Upper lobe of right lung (tissue), 1 donor: ENCODE results near the gene AIMP2. TPM values are rescaled to one million over a fixed set of nuclear protein-coding genes. Genes with fewer than 3 reads are reported as not detected.
A peak's percentile ranks its signal among the peaks of the same experiment; 100 is the strongest.
"Not testable (repeated sequence)": the region's sequence is repeated elsewhere in the genome, so short reads cannot be mapped to it uniquely, and the experiment has no call there.

Source experiments
- ATAC-seq: fragments of 200-7000 bp; cut with Tn5 transposase; one replicate; pipeline ENCODE4 v1.9.1; 2020; ENCODE audit warnings: mild to moderate bottlenecking, moderate library complexity
- DNase-seq: peaks from one replicate; pipeline ENCODE4 v3.0.0-alpha.2; 2020
- H3K27ac ChIP-seq: fragments of 200-600 bp; one replicate; pipeline ENCODE4 v1.8.0; 2022
- H3K27me3 ChIP-seq: fragments of 200-600 bp; one replicate; pipeline ENCODE4 v1.8.0; 2022; ENCODE audit warnings: mild to moderate bottlenecking
- H3K36me3 ChIP-seq: fragments of 200-600 bp; one replicate; pipeline ENCODE4 v1.8.0; 2022
- H3K4me1 ChIP-seq: fragments of 200-600 bp; one replicate; pipeline ENCODE4 v1.8.0; 2022
- H3K4me3 ChIP-seq: fragments of 200-600 bp; one replicate; pipeline ENCODE4 v1.8.0; 2022; ENCODE audit warnings: mild to moderate bottlenecking
- H3K9me3 ChIP-seq: fragments of 200-600 bp; one replicate; pipeline ENCODE4 v1.8.0; 2022
- intact Hi-C: fragments of 100-400 bp; cut with DNase I; formaldehyde crosslinking; loops from one replicate; pipeline ENCODE4 v1.11.0; 2022
- long read RNA-seq: library from polyadenylated mRNA; unstranded; transcript quantifications from one replicate; pipeline ENCODE4 v2.0.0, GENCODE V29; 2021
- total RNA-seq: library from RNA; stranded (reverse); fragmentation: NEBNext Ultra II Directional; extraction: Animal tissue kit (Norgen Biotek cat#: 25700); gene quantifications from one replicate; pipeline ENCODE4 v1.2.1, GENCODE V29; 2021
- TF ChIP-seq, protein P1 (sequence below): fragments of 200-600 bp; IDR thresholded peaks from one replicate; pipeline ENCODE4 v1.8.0; 2022; ENCODE audit warnings: antibody characterized with exemption
- donor health status: DM: no; HTN: yes; CAD: no; lungs with severe emphysema.

The AIMP2 gene
- total RNA-seq: 20.3 TPM
- long read RNA-seq, transcript AIMP2-201 (4 exons, 1,225 nt): major isoform, 20 of 30 reads
- long read RNA-seq, partial matches to known transcripts: 1 of 30 reads
- long read RNA-seq, other reads (novel, unspliced or antisense): 9 of 30 reads

DNA sequence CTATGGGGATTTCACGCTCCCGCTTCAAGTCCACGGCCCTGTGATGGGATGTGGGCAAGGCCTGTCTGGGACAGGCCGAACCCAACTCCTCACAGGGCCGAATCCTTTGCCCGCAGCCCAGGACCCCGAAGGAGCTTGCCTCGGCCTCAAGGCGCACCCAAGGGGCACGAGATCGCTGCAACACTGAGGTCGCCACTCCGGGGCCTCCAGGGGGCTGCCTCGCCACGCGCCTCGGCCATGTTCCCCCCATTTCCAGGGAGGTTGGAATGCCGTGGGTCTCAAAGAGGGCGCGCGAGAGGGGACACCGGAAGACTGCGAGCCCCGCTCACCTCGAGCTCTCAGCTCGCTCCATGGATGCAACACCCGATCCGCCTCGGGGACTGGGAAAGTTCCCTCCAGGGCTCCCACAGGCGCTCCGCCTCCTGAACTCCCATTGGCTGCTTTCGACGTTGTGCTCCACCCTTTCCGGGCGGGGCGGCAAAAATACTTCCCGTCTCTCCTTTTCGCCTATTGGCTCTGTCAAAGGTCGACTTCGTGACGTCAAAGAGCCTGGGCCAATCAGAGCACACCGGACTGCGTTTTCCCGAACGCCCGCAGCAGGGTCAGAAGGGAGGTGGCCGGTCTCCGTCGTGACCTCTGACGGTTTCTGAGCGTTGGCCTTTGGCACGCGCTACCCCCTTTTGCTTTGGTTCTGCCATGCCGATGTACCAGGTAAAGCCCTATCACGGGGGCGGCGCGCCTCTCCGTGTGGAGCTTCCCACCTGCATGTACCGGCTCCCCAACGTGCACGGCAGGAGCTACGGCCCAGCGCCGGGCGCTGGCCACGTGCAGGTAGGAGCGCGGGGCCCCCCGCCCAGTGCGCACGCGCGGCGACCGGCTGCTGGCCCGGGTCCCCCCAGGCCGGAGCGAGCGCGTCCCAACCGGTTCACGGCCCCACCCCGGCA, at the start of gene AIMP2, which contains the start of gene PMS2:
AIMP2 (plus strand) TSS at position 605 of the 944 bp plus-strand sequence; CDS start at position 697, 92 bp downstream.
PMS2 (minus strand) TSS at position 382 of the 944 bp plus-strand sequence; CDS start at position 352, 30 bp downstream.
- Histone ChIP-seq H3K27ac (peak within 1 kb of the TSS; percentile 90), H3K4me3 (peak within 1 kb of the TSS; percentile 81), H3K36me3 (peaks cover under 1% of the 10 kb centered on the region), H3K9me3 (no peaks in the 10 kb centered on the region), H3K4me1 (peaks cover 33% of the 10 kb centered on the region), H3K27me3 (no peaks in the 10 kb centered on the region)
- intact Hi-C loops: no loop called here
- peak; percentile 98 for DNase-seq
- ATAC-seq: peak; percentile 96
- TF ChIP-seq, protein P1, sequence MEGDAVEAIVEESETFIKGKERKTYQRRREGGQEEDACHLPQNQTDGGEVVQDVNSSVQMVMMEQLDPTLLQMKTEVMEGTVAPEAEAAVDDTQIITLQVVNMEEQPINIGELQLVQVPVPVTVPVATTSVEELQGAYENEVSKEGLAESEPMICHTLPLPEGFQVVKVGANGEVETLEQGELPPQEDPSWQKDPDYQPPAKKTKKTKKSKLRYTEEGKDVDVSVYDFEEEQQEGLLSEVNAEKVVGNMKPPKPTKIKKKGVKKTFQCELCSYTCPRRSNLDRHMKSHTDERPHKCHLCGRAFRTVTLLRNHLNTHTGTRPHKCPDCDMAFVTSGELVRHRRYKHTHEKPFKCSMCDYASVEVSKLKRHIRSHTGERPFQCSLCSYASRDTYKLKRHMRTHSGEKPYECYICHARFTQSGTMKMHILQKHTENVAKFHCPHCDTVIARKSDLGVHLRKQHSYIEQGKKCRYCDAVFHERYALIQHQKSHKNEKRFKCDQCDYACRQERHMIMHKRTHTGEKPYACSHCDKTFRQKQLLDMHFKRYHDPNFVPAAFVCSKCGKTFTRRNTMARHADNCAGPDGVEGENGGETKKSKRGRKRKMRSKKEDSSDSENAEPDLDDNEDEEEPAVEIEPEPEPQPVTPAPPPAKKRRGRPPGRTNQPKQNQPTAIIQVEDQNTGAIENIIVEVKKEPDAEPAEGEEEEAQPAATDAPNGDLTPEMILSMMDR: no peak

DNA sequence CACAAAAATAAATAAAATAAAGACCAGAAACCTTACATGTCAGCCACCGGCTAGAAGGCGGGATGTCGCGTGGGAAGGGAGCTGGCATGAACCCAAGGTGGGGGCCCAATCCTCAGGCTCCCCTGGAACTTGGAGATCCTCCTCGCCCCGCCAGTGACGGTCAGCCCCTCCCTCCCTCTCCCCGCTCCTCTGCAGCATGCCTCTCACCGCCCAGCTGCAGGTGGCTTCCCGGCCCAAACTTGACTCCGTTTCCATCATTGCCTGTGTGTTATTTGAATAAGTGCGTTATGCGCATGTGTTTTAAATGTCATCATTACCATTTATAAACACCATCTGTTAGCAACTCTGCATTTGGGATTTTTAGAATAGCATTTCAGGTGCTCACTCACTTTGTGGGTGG, 45.9 kb upstream of the AIMP2 start:
- H3K9me3 ChIP-seq, H3K27ac ChIP-seq, H3K27me3 ChIP-seq, intact Hi-C loops, H3K4me3 ChIP-seq, H3K36me3 ChIP-seq, DNase-seq, H3K4me1 ChIP-seq, ATAC-seq: not testable (repeated sequence)

DNA sequence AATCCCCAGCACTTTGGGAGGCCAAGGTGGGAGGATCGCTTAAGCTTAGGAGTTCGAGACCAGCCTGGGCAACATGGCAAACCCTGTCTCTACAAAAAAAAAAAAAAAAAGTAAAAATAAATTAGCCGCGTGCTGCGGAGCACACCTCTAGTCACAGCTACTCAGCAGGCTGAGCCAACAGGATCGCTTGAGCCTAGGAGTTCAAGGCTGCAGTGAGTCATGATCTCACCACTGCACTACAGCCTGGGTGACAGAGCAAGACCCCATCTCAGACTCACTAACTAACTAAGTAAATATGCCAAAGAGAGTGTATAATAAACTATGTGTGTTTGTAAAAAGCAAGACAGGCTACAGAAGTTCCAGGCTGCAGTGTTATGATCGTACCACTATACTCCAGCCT, 45.3 kb upstream of the AIMP2 start:
- H3K36me3 ChIP-seq, H3K27me3 ChIP-seq, DNase-seq, intact Hi-C loops, H3K4me1 ChIP-seq, ATAC-seq, H3K4me3 ChIP-seq, H3K27ac ChIP-seq, H3K9me3 ChIP-seq: not testable (repeated sequence)

DNA sequence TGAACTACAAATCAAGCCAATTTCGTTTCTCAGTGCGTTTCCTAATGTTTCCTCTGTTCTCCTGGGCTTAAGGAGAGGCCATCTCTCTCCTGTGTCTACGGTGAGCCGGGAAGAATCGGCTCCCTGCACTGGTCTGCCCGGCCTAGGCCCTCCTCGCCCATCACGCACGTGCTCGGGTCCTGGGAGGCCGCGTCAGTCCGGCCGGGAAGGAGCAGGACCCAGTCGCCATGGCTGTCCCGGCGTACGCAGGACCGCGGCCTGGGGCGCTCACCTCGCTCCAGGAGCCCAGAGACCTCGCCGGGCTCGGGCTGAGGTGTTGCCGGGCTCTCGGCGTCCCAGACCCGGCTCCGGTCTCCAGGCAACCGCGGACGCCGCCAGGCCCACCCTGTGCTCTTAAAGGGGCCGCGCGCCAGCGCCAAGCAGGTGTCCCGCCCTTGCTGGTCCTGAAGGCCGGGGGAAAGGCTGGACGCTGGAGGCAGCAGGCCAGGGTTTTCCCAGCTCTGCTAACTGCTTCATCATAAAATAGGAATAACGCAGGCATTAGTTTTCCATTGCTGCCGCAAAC, 38.6 kb upstream of the AIMP2 start, which contains the start of gene RSPH10B:
RSPH10B (minus strand) TSS at position 343 of the 565 bp plus-strand sequence. CDS start 3,573 bp downstream, outside the sequence.
- ATAC-seq: peak; percentile 37
- H3K9me3 ChIP-seq, H3K36me3 ChIP-seq, H3K4me1 ChIP-seq, H3K27me3 ChIP-seq, H3K4me3 ChIP-seq, H3K27ac ChIP-seq, DNase-seq, intact Hi-C loops: not testable (repeated sequence)

DNA sequence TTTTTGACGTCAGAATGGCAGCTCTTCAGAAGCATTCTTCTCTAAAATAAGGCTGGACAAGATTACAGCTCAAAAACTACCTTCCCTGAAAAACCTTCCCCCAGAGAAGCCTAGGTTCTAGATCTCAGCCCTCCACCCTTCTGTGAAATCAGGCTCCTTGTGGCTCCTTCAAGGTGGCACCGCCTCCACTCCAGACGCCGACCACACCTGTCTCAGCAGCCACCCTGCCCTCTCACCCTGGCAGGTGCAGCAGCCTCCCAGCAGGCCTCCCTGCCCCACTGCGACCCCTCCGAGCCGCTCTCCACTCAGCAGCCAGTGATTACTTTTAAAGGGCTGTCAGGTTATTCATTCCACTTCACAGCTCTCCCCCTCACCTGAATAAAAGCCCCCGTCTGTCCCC, 35.5 kb upstream of the AIMP2 start:
- H3K27me3 ChIP-seq, H3K27ac ChIP-seq, H3K9me3 ChIP-seq, H3K4me3 ChIP-seq, H3K4me1 ChIP-seq, intact Hi-C loops, H3K36me3 ChIP-seq, DNase-seq: not testable (repeated sequence)
- peak; percentile 38 for ATAC-seq

DNA sequence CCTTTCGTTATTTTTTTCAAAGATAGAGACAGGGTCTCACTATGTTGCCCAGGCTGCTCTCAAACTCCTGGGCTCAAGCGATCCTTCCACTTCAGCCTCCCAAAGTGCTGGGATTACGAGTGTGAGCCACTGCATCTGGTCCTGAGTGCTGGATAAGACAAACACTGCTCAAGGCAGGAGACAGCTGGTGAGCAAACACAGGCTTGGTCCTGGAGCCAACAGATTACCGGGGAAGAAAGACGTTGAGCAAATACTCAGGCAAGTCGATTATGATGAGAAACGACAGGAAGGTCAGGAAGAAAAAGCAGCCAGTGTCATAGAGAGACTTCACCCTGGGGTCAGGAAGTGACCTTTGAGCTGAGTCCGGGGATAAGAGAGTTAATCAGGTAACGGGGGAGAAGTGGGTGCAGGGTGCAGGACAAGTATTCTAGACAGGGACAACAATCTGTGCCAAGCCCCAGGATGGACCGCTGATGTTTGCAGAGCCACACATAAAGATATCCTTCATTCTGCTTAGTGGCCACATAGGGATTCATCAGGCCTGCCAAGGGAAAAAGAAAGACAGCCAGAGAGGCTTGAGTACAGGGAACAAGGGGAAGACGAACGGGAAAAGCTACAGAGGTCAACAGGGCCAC, 29.3 kb upstream of the AIMP2 start:
- H3K27ac ChIP-seq, DNase-seq, H3K4me1 ChIP-seq, ATAC-seq, H3K4me3 ChIP-seq, intact Hi-C loops, H3K36me3 ChIP-seq, H3K9me3 ChIP-seq, H3K27me3 ChIP-seq: not testable (repeated sequence)

DNA sequence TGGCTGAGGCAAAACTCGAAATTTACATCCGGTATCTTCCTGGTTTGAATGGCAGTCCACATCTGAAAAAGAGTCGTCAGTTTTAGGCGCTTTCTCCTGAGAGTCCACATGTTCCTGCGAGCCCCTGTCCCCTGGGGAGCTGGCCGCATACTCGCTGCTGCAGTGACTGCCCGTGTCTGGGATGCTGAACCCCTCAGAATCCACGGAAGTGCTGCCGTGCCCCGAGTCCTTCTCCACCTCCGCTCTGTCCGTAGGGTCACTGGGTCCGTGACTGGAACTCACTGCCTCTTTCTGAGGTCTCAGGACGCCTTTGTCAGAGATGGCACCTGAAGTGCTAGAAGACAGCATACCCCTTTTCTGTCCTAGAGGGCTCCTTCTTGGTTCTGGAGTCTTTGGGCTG, 22.0 kb upstream of the AIMP2 start:
- H3K27ac ChIP-seq, ATAC-seq, intact Hi-C loops, H3K9me3 ChIP-seq, DNase-seq, H3K27me3 ChIP-seq, H3K4me1 ChIP-seq, H3K4me3 ChIP-seq: not testable (repeated sequence)
- peaks cover 45% of the 10 kb centered on the region for H3K36me3 ChIP-seq

DNA sequence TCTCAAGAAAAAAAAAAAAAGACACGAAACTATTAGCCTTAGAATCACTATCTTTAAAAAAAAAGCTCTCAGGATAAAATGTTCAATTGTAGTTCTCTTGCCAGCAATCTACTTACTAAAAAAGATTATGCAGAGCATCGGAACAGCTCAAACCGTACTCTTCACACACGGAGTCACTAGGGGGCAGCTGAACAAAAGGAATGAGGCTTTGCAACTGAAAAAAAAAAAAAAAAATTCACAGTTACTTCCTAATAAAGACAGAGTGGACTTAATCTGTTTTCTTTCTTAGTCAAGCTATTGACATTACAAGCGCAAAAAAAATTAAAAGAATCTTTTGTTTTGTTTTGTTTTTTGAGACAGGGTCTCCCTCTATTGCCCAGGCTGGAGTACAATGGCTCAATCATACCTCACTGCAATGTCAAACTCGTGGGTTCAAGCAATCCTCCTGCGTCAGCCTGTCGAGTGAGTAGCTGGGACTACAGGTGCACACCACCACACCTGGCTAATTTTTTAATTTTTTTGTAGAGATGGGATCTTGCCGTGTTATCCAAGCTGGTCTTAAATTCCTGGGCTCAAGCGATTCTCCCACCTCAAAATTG, 11.8 kb upstream of the AIMP2 start:
- Histone ChIP-seq H3K4me1 (no peaks in the 10 kb centered on the region), H3K36me3 (peaks cover 62% of the 10 kb centered on the region), H3K9me3 (no peaks in the 10 kb centered on the region), H3K27ac (no peak overlapping the region), H3K27me3 (no peaks in the 10 kb centered on the region), H3K4me3 (no peak overlapping the region)
- ATAC-seq (peak; percentile 85), DNase-seq (no peak)
- intact Hi-C loops: no loop called here
- TF ChIP-seq, protein P1: peak; percentile 67
